ENCODE results near the gene GFPT1. TPM values are rescaled to one million over a fixed set of nuclear protein-coding genes. Genes with fewer than 3 reads are reported as not detected.
A peak's percentile ranks its signal among the peaks of the same experiment; 100 is the strongest.

The GFPT1 gene
- total RNA-seq, 1 donor from 2014 or later: 126 TPM

GRCh38 chr2:69348781-69349180 lies 38.2 kb downstream of the GFPT1 start:
- Mint-ChIP-seq H3K27me3 (ENCODE audit: low read depth, unreplicated experiment) (no peaks in the 10 kb centered on the region), H3K9me3 (ENCODE audit: unreplicated experiment) (no peaks in the 10 kb centered on the region), H3K36me3 (ENCODE audit: low read depth, unreplicated experiment) (peaks cover 23% of the 10 kb centered on the region), H3K4me1 (ENCODE audit: low read depth, unreplicated experiment) (peaks cover 4% of the 10 kb centered on the region), H3K27ac (ENCODE audit: unreplicated experiment) (no peak overlapping the region), H3K4me3 (ENCODE audit: unreplicated experiment) (no peak overlapping the region)
- peaks cover 56% of the 10 kb centered on the region for H4K20me1 ChIP-seq (ENCODE audit: insufficient read depth, low read length)
- no peak overlapping the region for H3K4me3 ChIP-seq (ENCODE audit: insufficient read depth, low read depth, low read length)
- H3K79me2 ChIP-seq (ENCODE audit: insufficient read depth, low read length): peaks cover 15% of the 10 kb centered on the region
- FAIRE-seq: no peak
- no peak overlapping the region for H3K4me2 ChIP-seq (ENCODE audit: low read length)
- no peaks in the 10 kb centered on the region for H3K27me3 ChIP-seq (ENCODE audit: insufficient read depth, low read length)
- H3K4me1 ChIP-seq (ENCODE audit: insufficient read depth, low read length): no peaks in the 10 kb centered on the region
- TF ChIP-seq CTCF (IDR thresholded peaks at IDR 0.05; ENCODE audit: insufficient read depth, low read depth, low read length) (no peak), EZH2 (IDR thresholded peaks at IDR 0.05; ENCODE audit: insufficient read depth, low read length) (no peak)
- H3K36me3 ChIP-seq (ENCODE audit: insufficient read depth, low read length): peaks cover 62% of the 10 kb centered on the region
- no peak overlapping the region for H3K9ac ChIP-seq (ENCODE audit: low read length)
- H3K27ac ChIP-seq (ENCODE audit: low read depth, low read length): no peak overlapping the region
- H2AFZ ChIP-seq (ENCODE audit: low read depth, low read length): no peak overlapping the region
- no peak for DNase-seq (ENCODE audit: low read depth)
- no peaks in the 10 kb centered on the region for H3K9me3 ChIP-seq (ENCODE audit: insufficient read depth, low read depth, low read length)

GRCh38 chr2:69345434-69345833 lies 41.6 kb downstream of the GFPT1 start:
- Histone ChIP-seq H3K4me2 (ENCODE audit: low read length) (no peak overlapping the region), H4K20me1 (ENCODE audit: insufficient read depth, low read length) (peaks cover 48% of the 10 kb centered on the region), H3K79me2 (ENCODE audit: insufficient read depth, low read length) (no peaks in the 10 kb centered on the region), H3K9me3 (ENCODE audit: insufficient read depth, low read depth, low read length) (no peaks in the 10 kb centered on the region), H3K4me1 (ENCODE audit: insufficient read depth, low read length) (peaks cover 4% of the 10 kb centered on the region), H3K4me3 (ENCODE audit: insufficient read depth, low read depth, low read length) (no peak overlapping the region), H3K9ac (ENCODE audit: low read length) (no peak overlapping the region), H2AFZ (ENCODE audit: low read depth, low read length) (no peak overlapping the region), H3K27me3 (ENCODE audit: insufficient read depth, low read length) (no peaks in the 10 kb centered on the region), H3K36me3 (ENCODE audit: insufficient read depth, low read length) (peaks cover 76% of the 10 kb centered on the region), H3K27ac (ENCODE audit: low read depth, low read length) (no peak overlapping the region)
- FAIRE-seq: no peak
- TF ChIP-seq CTCF (IDR thresholded peaks at IDR 0.05; ENCODE audit: insufficient read depth, low read depth, low read length): no peak
- no peak for TF ChIP-seq EZH2 (IDR thresholded peaks at IDR 0.05; ENCODE audit: insufficient read depth, low read length)
- no peaks in the 10 kb centered on the region for H3K27me3 Mint-ChIP-seq (ENCODE audit: low read depth, unreplicated experiment)
- H3K4me3 Mint-ChIP-seq (ENCODE audit: unreplicated experiment): no peak overlapping the region
- H3K27ac Mint-ChIP-seq (ENCODE audit: unreplicated experiment): no peak overlapping the region
- DNase-seq (ENCODE audit: low read depth): no peak
- peaks cover 4% of the 10 kb centered on the region for H3K4me1 Mint-ChIP-seq (ENCODE audit: low read depth, unreplicated experiment)
- H3K36me3 Mint-ChIP-seq (ENCODE audit: low read depth, unreplicated experiment): peaks cover 28% of the 10 kb centered on the region
- H3K9me3 Mint-ChIP-seq (ENCODE audit: unreplicated experiment): no peaks in the 10 kb centered on the region

- no peak for FAIRE-seq
These were observed 42.7 kb downstream of the GFPT1 start for GRCh38 chr2:69344305-69344704.

More at GRCh38 chr2:69344305-69344704, 42.7 kb downstream of the GFPT1 start:
- peaks cover 24% of the 10 kb centered on the region for H3K36me3 Mint-ChIP-seq (ENCODE audit: low read depth, unreplicated experiment)
- peaks cover 42% of the 10 kb centered on the region for H4K20me1 ChIP-seq (ENCODE audit: insufficient read depth, low read length)
- no peak overlapping the region for H3K4me3 ChIP-seq (ENCODE audit: insufficient read depth, low read depth, low read length)
- H3K9me3 ChIP-seq (ENCODE audit: insufficient read depth, low read depth, low read length): no peaks in the 10 kb centered on the region
- peaks cover 4% of the 10 kb centered on the region for H3K4me1 ChIP-seq (ENCODE audit: insufficient read depth, low read length)
- no peaks in the 10 kb centered on the region for H3K27me3 ChIP-seq (ENCODE audit: insufficient read depth, low read length)
- H2AFZ ChIP-seq (ENCODE audit: low read depth, low read length): no peak overlapping the region
- no peak overlapping the region for H3K9ac ChIP-seq (ENCODE audit: low read length)
- H3K79me2 ChIP-seq (ENCODE audit: insufficient read depth, low read length): no peaks in the 10 kb centered on the region
- H3K27ac ChIP-seq (ENCODE audit: low read depth, low read length): no peak overlapping the region
- no peak for TF ChIP-seq EZH2 (IDR thresholded peaks at IDR 0.05; ENCODE audit: insufficient read depth, low read length)
- no peak for TF ChIP-seq CTCF (IDR thresholded peaks at IDR 0.05; ENCODE audit: insufficient read depth, low read depth, low read length)
- H3K27ac Mint-ChIP-seq (ENCODE audit: unreplicated experiment): peak overlapping the region; percentile 58
- no peaks in the 10 kb centered on the region for H3K9me3 Mint-ChIP-seq (ENCODE audit: unreplicated experiment)
- no peaks in the 10 kb centered on the region for H3K27me3 Mint-ChIP-seq (ENCODE audit: low read depth, unreplicated experiment)
- no peak overlapping the region for H3K4me3 Mint-ChIP-seq (ENCODE audit: unreplicated experiment)
- H3K36me3 ChIP-seq (ENCODE audit: insufficient read depth, low read length): peaks cover 73% of the 10 kb centered on the region
- DNase-seq (ENCODE audit: low read depth): no peak
- H3K4me1 Mint-ChIP-seq (ENCODE audit: low read depth, unreplicated experiment): peaks cover 4% of the 10 kb centered on the region
- H3K4me2 ChIP-seq (ENCODE audit: low read length): no peak overlapping the region

All from astrocyte (in vitro differentiated cells and primary cell).